ENCODE data around the gene CELF1.
"Not testable (repeated sequence)": the region's sequence is repeated elsewhere in the genome, so short reads cannot be mapped to it uniquely, and the experiment has no call there.

Gene CELF1

DNA sequence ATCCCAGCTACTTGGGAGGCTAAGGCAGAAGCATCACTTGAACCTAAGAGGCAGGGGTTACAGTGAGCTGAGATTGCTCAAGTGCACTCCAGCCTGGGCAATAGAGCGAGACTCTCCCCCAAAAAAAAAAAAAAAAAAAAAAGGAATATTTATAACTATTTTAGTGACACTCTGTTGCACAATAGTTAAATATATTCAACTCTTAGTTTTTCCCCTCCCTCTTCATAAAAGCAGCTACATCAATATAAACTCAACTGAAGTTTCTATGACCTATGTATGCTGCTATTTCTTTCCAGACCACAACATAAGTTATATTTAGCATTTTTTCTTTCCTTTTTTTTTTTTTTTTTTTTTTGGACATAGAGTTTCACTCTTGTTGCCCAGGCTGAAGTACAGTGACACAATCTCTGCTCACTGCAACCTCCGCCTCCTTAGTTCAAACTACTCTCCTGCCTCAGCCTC lies 19.2 kb downstream of the CELF1 start:
- no peak for DNase-seq (ENCODE audit: low spot score)
- TF ChIP-seq, protein P1, sequence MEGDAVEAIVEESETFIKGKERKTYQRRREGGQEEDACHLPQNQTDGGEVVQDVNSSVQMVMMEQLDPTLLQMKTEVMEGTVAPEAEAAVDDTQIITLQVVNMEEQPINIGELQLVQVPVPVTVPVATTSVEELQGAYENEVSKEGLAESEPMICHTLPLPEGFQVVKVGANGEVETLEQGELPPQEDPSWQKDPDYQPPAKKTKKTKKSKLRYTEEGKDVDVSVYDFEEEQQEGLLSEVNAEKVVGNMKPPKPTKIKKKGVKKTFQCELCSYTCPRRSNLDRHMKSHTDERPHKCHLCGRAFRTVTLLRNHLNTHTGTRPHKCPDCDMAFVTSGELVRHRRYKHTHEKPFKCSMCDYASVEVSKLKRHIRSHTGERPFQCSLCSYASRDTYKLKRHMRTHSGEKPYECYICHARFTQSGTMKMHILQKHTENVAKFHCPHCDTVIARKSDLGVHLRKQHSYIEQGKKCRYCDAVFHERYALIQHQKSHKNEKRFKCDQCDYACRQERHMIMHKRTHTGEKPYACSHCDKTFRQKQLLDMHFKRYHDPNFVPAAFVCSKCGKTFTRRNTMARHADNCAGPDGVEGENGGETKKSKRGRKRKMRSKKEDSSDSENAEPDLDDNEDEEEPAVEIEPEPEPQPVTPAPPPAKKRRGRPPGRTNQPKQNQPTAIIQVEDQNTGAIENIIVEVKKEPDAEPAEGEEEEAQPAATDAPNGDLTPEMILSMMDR (IDR thresholded peaks at IDR 0.05; ENCODE audit: borderline replicate concordance, control extremely low read depth, extremely low read depth, insufficient read depth, missing control alignments) = no peak
- in situ Hi-C loops (cut with MboI; ENCODE audit: low sequenced_read_pairs, unreplicated experiment) = no loop called here

DNA sequence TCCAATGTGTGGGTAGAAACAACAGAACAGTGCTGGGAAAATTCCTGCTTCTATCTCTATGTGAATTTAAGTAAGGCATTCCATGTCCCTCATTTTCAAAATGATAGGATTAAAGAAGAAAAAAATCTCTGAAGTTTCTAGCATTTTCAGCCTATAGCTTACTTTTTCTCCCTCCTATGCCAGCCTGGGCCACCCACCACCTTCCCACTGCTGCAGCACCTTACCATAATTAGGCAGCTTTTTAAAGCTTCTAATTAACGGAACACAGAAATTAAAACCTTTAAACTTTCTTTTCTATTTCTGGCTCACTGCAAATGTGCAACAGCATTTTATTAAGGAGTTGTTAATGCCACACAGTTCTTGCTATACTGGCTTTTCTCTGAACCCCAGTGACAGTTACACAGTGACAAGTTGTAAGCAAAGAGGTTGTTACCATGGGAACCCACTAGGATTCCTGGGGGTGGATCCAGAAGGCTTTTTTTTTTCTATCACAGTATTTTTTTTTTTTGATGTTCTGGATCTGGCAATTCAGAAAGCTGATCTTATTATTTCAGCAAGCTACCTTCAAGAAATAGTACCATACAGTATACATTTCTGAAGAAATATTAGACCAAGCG lies 20.2 kb downstream of the CELF1 start:
- in situ Hi-C loops (cut with MboI; ENCODE audit: low sequenced_read_pairs, unreplicated experiment) = no loop called here
- no peak for DNase-seq (ENCODE audit: low spot score)

DNA sequence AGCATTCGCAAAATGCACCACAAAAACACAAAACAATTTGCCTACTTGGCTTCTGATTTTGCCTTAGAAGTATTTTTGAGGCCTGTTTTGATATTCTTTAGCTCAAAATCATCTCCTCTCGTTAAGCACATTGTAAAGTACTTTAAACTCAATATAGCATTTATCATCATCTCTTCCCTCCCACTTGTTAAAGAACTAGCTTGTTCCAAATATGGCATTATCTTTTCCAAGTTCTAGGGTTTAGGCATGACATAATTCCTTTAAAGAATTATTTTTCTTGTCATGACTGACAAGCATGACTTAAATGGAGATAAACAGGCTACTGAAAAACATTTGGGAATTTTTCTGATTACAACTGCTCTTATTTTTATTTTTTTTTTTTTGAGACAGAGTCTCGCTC lies 21.3 kb downstream of the CELF1 start:
- DNase-seq (ENCODE audit: low spot score) = no peak
- TF ChIP-seq, protein P1 (IDR thresholded peaks at IDR 0.05; ENCODE audit: borderline replicate concordance, control extremely low read depth, extremely low read depth, insufficient read depth, missing control alignments) = no peak

More for the DNA sequence above, 20.2 kb downstream of the CELF1 start:
- TF ChIP-seq, protein P1 (IDR thresholded peaks at IDR 0.05; ENCODE audit: borderline replicate concordance, control extremely low read depth, extremely low read depth, insufficient read depth, missing control alignments) = no peak

DNA sequence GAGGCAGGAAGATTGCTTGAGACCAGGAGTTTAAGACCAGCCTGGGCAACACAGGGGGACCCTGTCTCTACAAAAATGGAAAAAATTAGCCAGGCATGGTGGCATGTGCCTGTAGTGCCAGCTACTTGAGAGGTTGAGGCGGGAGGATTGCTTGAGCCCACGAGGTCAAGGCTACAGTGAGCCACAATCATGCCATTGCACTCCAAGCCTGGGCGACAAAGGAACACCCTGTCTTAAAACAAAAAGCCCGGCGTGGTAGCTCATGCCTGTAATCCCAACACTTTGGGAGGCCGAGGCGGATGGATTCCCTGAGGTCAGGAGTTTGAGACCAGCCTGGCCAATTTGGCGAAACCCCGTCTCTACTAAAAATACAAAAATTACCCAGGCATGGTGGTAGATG lies 22.2 kb downstream of the CELF1 start:
- DNase-seq (ENCODE audit: low spot score); in situ Hi-C loops (cut with MboI; ENCODE audit: low sequenced_read_pairs, unreplicated experiment): not testable (repeated sequence)

More for the DNA sequence above, 21.3 kb downstream of the CELF1 start:
- in situ Hi-C loops (cut with MboI; ENCODE audit: low sequenced_read_pairs, unreplicated experiment) = no loop called here

DNA sequence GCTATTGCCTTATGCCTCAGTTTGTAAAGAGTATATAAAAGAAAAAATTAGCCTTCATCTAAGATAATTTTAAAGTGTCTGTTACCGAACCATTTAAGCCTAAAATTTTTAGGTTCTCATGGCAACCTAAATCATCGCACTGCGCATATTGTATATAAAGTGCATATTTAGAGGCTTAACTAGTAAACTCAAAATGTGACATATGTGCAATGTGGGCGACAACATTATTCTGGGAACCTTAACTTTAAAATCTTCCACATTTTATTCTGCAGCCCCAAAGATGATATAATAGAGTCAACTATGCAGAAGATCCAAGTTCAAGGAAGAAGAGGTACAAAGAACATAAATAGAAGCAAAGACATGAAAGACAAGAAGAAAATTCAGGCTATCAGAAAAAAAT lies 23.0 kb downstream of the CELF1 start:
- TF ChIP-seq, protein P1 (IDR thresholded peaks at IDR 0.05; ENCODE audit: borderline replicate concordance, control extremely low read depth, extremely low read depth, insufficient read depth, missing control alignments) = no peak
- in situ Hi-C loops (cut with MboI; ENCODE audit: low sequenced_read_pairs, unreplicated experiment) = no loop called here
- no peak for DNase-seq (ENCODE audit: low spot score)

DNA sequence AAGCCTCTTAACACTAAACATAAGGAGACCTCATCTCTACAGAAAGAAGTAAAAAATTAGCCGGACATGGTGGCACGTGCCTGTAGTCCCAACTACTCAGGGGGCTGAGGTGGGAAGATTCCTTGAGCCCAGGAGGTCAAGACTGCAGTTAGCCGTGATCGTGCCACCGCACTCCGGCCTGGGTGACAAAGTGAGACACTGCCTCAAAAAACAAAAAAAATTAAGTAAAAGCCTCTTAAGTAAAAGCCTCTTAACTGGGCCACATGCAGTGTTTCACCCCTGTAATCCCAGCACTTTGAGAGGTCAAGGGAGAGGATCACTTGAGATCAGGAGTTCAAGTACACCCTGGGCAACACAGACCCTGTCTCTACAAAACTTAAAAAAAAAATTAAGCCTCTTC lies 25.7 kb downstream of the CELF1 start:
- DNase-seq (ENCODE audit: low spot score) = no peak
- TF ChIP-seq, protein P1 (IDR thresholded peaks at IDR 0.05; ENCODE audit: borderline replicate concordance, control extremely low read depth, extremely low read depth, insufficient read depth, missing control alignments) = no peak
- in situ Hi-C loops (cut with MboI; ENCODE audit: low sequenced_read_pairs, unreplicated experiment) = no loop called here

DNA sequence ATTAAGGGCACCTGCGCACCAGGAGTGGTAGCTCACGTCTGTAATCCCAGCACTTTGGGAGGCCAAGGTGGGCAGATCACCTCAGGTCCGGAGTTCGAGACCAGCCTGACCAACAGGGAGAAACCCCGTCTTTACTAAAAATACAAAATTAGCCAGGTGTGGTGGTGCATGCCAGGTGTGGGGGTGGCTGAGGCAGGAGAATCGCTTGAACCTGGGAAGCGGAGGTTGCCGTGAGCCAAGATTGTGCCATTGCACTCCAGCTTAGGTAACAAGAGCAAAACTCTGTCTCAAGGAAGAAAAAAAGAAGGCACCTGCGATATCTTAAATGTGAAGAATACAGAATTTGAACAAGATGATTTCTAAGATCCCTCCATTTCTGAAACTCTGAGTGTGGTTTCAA lies 26.9 kb downstream of the CELF1 start:
- DNase-seq (ENCODE audit: low spot score); in situ Hi-C loops (cut with MboI; ENCODE audit: low sequenced_read_pairs, unreplicated experiment): not testable (repeated sequence)

All from GM13976 (cell line).